HEK293T (cell line): ENCODE results near the gene RBMXL3.

ENCODE experiments used
- CTCF ChIA-PET: fragments of 350-600 bp; formaldehyde crosslinking; extraction: SDS; loops from one replicate; lab custom pipeline; 2021; ENCODE audit warnings: antibody characterized with exemption, inconsistent platforms; lab: Yijun Ruan, JAX
- POLR2A ChIA-PET: fragments of 350-600 bp; formaldehyde crosslinking; extraction: SDS; loops from one replicate; lab custom pipeline; 2020; ENCODE audit warnings: antibody characterized with exemption, inconsistent platforms; lab: Yijun Ruan, JAX
- DNase-seq: peaks from one replicate; pipeline ENCODE4 v3.0.0; 2012; ENCODE audit warnings: mixed read lengths; ENCODE audit errors: extremely low spot score
- ARNT ChIP-seq: fragments of 450-650 bp; IDR thresholded peaks from 2 replicates; pipeline ENCODE4 v1.6.1; 2017; ENCODE audit warnings: mild to moderate bottlenecking
- BHLHE40 ChIP-seq: fragments of 450-650 bp; IDR thresholded peaks from 2 replicates; pipeline ENCODE4 v1.6.1; 2016; ENCODE audit warnings: mild to moderate bottlenecking, moderate library complexity, borderline replicate concordance
- CTBP1 ChIP-seq: fragments of 450-650 bp; IDR thresholded peaks from 2 replicates; pipeline ENCODE4 v1.6.1; 2016; ENCODE audit warnings: borderline replicate concordance
- ELF4 ChIP-seq: fragments of 450-650 bp; IDR thresholded peaks from 2 replicates; pipeline ENCODE4 v1.6.1; 2017; ENCODE audit warnings: antibody characterized with exemption
- FOXA1 ChIP-seq: fragments of 450-650 bp; IDR thresholded peaks from 2 replicates; pipeline ENCODE4 v1.6.1; 2016; ENCODE audit warnings: mild to moderate bottlenecking
- FOXK2 ChIP-seq: fragments of 450-650 bp; IDR thresholded peaks from 2 replicates; pipeline ENCODE4 v1.6.1; 2016; ENCODE audit warnings: mild to moderate bottlenecking
- FOXM1 ChIP-seq: fragments of 450-650 bp; IDR thresholded peaks from 2 replicates; pipeline ENCODE4 v1.6.1; 2017; ENCODE audit warnings: mild to moderate bottlenecking, borderline replicate concordance
- HDGF ChIP-seq: fragments of 450-650 bp; IDR thresholded peaks from 2 replicates; pipeline ENCODE4 v1.6.1; 2017; ENCODE audit warnings: antibody characterized with exemption, borderline replicate concordance
- L3MBTL2 ChIP-seq: fragments of 450-650 bp; conservative IDR thresholded peaks from 2 replicates; pipeline ENCODE4 v1.6.1; 2016; ENCODE audit warnings: mild to moderate bottlenecking
- LEF1 ChIP-seq: fragments of 450-650 bp; IDR thresholded peaks from 2 replicates; pipeline ENCODE4 v1.6.1; 2017; ENCODE audit warnings: mild to moderate bottlenecking, borderline replicate concordance
- NFRKB ChIP-seq: fragments of 450-650 bp; IDR thresholded peaks from 2 replicates; pipeline ENCODE4 v1.6.1; 2016; ENCODE audit warnings: mild to moderate bottlenecking, moderate library complexity
- SP1 ChIP-seq: fragments of 450-650 bp; IDR thresholded peaks from 2 replicates; pipeline ENCODE4 v1.6.1; 2017
- SUZ12 ChIP-seq: fragments of 450-650 bp; IDR thresholded peaks from 2 replicates; pipeline ENCODE4 v1.6.1; 2016; ENCODE audit warnings: mild to moderate bottlenecking
- TARDBP ChIP-seq: fragments of 450-650 bp; IDR thresholded peaks from 2 replicates; pipeline ENCODE4 v1.6.1; 2016
- ZNF384 ChIP-seq: fragments of 450-650 bp; IDR thresholded peaks from 2 replicates; pipeline ENCODE4 v1.6.1; 2016
- TF ChIP-seq, protein P1 (sequence below): fragments of 450-650 bp; IDR thresholded peaks from 2 replicates; pipeline ENCODE4 v1.6.1; 2016

RBMXL3 gene

GRCh38 chrX:115178473-115178872 is 10.7 kb upstream of the RBMXL3 start:
- no peak for DNase-seq
- ChIA-PET CTCF (no interaction called here), POLR2A (no interaction called here)
- TF ChIP-seq LEF1 (no peak), L3MBTL2 (no peak), HDGF (no peak), SP1 (no peak), ARNT (no peak), CTBP1 (no peak)

DNA sequence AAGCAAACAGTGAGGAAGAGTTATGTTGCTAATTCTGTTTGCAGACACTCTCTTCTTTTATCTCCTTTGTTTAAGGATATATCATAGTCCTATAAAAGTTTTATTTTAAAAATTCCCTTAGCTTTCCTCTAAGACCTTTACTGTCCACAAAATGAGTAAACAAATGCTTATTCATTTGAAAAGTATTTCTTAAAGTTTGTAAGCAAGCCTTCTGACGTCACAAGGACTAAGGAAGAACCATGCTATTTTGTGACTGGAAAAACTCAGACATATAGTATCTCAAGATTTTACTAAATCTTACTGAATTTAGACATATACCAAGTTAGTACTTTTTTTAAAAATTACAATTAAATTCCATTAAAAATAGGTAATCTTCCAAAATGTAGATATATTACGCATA is 5.2 kb upstream of the RBMXL3 start:
- DNase-seq, result no peak
- TF ChIP-seq FOXA1 (no peak), ARNT (no peak), LEF1 (no peak), SP1 (no peak)
- CTCF ChIA-PET, result no interaction called here
- POLR2A ChIA-PET, result no interaction called here

GRCh38 chrX:115189646-115190635 is 731 bp downstream of the RBMXL3 start:
- TF ChIP-seq SUZ12 (no peak), FOXM1 (no peak), NFRKB (no peak), HDGF (no peak)
- ChIA-PET POLR2A (no interaction called here), CTCF (no interaction called here)
- DNase-seq, result no peak

DNA sequence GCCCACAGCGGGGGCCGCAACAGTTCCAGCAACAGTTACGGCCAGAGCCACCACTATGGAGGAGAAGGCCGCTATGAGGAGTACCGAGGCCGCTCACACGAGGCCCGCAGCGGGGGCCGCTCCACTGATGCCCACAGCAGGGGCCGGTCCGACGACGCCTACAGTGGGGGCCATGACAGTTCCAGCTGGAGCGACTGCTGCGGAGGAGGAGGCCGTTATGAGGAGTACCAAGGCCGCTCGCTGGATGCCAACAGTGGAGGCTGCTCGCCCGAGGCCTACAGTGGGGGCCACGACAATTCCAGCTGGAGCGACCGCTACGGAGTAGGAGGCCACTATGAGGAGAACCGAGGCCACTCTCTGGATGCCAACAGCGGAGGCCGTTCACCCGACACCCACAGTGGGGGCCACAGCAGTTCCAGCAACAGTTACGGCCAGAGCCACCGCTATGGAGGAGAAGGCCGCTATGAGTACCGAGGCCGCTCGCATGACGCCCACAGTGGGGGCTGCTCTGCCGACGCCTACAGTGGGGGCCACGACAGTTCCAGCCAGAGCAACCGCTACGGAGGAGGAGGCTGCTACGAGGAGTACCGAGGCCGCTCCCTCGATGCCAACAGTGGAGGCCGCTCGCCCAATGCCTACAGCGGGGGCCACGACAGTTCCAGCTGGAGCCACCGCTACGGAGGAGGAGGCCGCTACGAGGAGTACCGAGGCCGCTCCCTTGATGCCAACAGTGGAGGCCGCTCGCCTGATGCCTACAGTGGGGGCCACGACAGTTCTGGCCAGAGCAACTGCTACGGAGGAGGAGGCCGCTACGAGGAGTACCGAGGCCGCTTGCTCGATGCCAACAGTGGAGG is 1.7 kb downstream of the RBMXL3 start:
- POLR2A ChIA-PET, result no interaction called here
- no peak for DNase-seq
- TF ChIP-seq BHLHE40, result no peak
- no peak for TF ChIP-seq HDGF
- TF ChIP-seq LEF1, result no peak
- no peak for TF ChIP-seq FOXK2
- TF ChIP-seq FOXM1, result no peak
- no peak for TF ChIP-seq SP1
- no peak for TF ChIP-seq TARDBP
- TF ChIP-seq L3MBTL2, result no peak
- TF ChIP-seq ELF4, result no peak
- TF ChIP-seq ZNF384, result no peak
- CTCF ChIA-PET, result no interaction called here

DNA sequence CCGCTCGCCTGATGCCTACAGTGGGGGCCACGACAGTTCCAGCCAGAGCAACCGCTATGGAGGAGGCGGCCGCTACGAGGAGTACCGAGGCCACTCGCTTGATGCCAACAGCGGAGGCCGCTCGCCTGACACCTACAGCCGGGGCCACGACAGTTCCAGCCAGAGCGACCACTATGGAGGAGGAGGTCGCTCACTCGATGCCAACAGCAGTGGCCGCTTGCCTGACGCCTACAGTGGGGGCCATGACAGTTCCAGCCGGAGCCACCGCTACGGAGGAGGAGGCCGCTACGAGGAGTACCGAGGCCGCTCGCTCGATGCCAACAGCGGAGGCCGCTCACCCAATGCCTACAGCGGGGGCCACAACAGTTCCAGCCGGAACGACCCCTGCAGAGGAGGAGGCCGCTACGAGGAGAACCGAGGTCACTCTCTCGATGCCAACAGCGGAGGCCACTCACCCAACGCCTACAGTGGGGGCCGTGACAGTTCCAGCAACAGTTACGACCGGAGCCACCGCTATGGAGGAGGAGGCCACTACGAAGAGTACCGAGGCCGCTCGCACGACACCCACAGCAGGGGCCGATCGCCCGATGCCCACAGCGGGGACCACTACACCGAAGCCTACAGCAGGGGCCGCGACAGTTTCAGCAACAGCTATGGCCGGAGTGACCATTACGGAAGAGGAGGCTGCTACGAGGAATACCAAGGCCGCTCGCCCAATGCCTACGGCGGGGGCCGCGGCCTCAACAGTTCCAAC is 2.5 kb downstream of the RBMXL3 start:
- DNase-seq, result no peak
- TF ChIP-seq FOXK2 (no peak), CTBP1 (no peak), FOXA1 (no peak), HDGF (no peak), NFRKB (no peak), LEF1 (no peak), ELF4 (no peak), SUZ12 (no peak), FOXM1 (no peak), SP1 (no peak), ZNF384 (no peak), TARDBP (no peak), L3MBTL2 (no peak), ARNT (no peak), BHLHE40 (no peak)
- TF ChIP-seq, protein P1, sequence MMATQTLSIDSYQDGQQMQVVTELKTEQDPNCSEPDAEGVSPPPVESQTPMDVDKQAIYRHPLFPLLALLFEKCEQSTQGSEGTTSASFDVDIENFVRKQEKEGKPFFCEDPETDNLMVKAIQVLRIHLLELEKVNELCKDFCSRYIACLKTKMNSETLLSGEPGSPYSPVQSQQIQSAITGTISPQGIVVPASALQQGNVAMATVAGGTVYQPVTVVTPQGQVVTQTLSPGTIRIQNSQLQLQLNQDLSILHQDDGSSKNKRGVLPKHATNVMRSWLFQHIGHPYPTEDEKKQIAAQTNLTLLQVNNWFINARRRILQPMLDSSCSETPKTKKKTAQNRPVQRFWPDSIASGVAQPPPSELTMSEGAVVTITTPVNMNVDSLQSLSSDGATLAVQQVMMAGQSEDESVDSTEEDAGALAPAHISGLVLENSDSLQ, result no peak
- ChIA-PET POLR2A (no interaction called here), CTCF (no interaction called here)

DNA sequence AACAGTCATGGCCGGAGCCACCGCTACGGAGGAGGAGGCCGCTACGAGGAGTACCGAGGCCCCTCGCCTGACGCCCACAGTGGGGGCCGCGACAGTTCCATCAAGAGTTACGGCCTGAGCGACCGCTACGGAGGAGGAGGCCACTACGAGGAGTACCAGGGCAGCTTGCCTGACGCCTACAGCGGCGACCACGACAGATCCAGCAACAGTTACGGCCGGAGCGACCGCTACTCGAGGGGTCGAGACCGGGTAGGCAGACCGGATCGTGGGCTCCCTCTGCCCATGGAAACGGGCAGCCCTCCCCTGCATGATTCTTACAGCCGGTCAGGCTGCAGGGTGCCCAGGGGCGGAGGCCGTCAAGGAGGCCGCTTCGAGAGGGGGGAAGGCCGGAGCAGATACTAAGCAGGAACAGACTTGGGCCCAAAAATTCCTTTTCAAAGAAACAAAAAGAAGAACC is 3.1 kb downstream of the RBMXL3 start:
- TF ChIP-seq ELF4, result no peak
- TF ChIP-seq L3MBTL2, result no peak
- no peak for TF ChIP-seq BHLHE40
- TF ChIP-seq ZNF384, result no peak
- TF ChIP-seq FOXA1, result no peak
- no peak for TF ChIP-seq LEF1
- TF ChIP-seq CTBP1, result no peak
- no peak for TF ChIP-seq SP1
- TF ChIP-seq FOXK2, result no peak
- TF ChIP-seq NFRKB, result no peak
- no peak for TF ChIP-seq ARNT
- no peak for TF ChIP-seq SUZ12
- TF ChIP-seq TARDBP, result no peak
- TF ChIP-seq FOXM1, result no peak
- no peak for TF ChIP-seq HDGF
- TF ChIP-seq, protein P1, result no peak
- no peak for DNase-seq
- CTCF ChIA-PET, result no interaction called here
- POLR2A ChIA-PET, result no interaction called here
